HG03097 (cell line): ENCODE results near the gene C1orf35.
A peak's percentile ranks its signal among the peaks of the same experiment; 100 is the strongest.

Source experiments
- ATAC-seq: cut with Tn5 transposase; IDR thresholded peaks from one replicate; pipeline ENCODE4 v1.9.1; 2021; ENCODE audit not compliant: unreplicated experiment, low FRiP score

The C1orf35 gene

GRCh38 chr1:228110556-228110955, 7.4 kb upstream of the C1orf35 start:
- no peak for ATAC-seq

- ATAC-seq: no peak
Measured at GRCh38 chr1:228109962-228110488, 6.9 kb upstream of the C1orf35 start.

- ATAC-seq: peak; percentile 86
Measured at GRCh38 chr1:228109073-228109961, 6.2 kb upstream of the C1orf35 start, which contains the start of gene MRPL55. Gene MRPL55 (minus strand): TSS chr1:228109299. CDS start chr1:228108260, 1,039 bp downstream.

GRCh38 chr1:228108742-228109072, 5.6 kb upstream of the C1orf35 start:
- ATAC-seq: no peak

GRCh38 chr1:228108055-228108690, 5.0 kb upstream of the C1orf35 start:
- ATAC-seq: no peak

- ATAC-seq: no peak
Measured at GRCh38 chr1:228107636-228108035, 4.5 kb upstream of the C1orf35 start.

- no peak for ATAC-seq
Measured at GRCh38 chr1:228106800-228107054, 3.6 kb upstream of the C1orf35 start.

- no peak for ATAC-seq
Measured at GRCh38 chr1:228105996-228106799, 3.1 kb upstream of the C1orf35 start.

GRCh38 chr1:228105270-228105995, 2.3 kb upstream of the C1orf35 start:
- no peak for ATAC-seq

GRCh38 chr1:228104526-228105269, 1.6 kb upstream of the C1orf35 start:
- no peak for ATAC-seq

GRCh38 chr1:228101994-228102790, 933 bp downstream of the C1orf35 start:
- peak; percentile 14 for ATAC-seq

GRCh38 chr1:228101614-228101993, 1.5 kb downstream of the C1orf35 start:
- no peak for ATAC-seq

- ATAC-seq: no peak
Measured at GRCh38 chr1:228100822-228101613, 2.1 kb downstream of the C1orf35 start.

GRCh38 chr1:228099331-228099732, 3.8 kb downstream of the C1orf35 start:
- no peak for ATAC-seq

- ATAC-seq: no peak
Measured at GRCh38 chr1:228098323-228098931, 4.7 kb downstream of the C1orf35 start.

GRCh38 chr1:228097333-228098081, 5.6 kb downstream of the C1orf35 start:
- ATAC-seq: no peak
